ENCODE data around the gene DDX31.

The DDX31 gene

GRCh38 chr9:132632413-132633129 lies 37.2 kb downstream of the DDX31 start:
- no peak for DNase-seq

GRCh38 chr9:132631685-132632084 lies 38.1 kb downstream of the DDX31 start:
- DNase-seq = no peak

DNA sequence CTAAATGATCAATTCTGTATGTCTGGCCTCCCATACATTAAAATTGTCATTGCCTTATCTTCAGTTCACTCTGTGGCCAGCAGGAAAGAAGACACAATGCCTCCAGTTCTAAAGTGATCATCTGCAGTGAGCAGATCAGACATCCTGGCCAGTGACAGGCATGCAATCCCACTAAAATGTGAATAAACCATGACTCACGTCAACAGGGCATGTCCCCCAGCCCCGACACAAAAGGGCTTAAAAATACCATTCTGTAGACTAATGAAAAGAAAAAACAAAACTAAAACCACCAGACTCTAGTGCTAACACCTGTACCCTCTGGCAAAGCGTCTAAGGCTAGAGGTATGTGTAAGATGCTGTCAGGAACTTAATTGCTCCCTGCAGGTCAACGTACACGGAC lies 38.5 kb downstream of the DDX31 start:
- no peak for DNase-seq

DNA sequence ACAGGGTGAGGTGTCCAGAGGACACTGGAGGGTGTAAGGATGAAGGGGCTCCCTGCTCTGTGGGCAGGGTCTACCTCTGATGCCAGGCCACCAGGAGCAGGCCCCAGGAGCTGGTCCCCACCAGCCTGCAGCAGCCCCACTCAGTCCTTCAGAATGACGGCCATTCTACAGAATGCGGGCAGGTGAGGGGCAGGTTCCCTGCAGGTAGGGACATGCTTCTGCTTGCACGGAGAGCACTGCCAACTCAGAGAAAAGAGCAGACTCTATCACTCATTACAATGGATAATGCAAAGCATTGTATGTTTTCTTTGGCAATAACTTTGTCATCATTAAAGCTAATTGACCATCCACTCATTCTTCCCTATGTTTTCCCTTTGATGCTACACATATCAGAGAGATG lies 39.0 kb downstream of the DDX31 start:
- DNase-seq = no peak

DNA sequence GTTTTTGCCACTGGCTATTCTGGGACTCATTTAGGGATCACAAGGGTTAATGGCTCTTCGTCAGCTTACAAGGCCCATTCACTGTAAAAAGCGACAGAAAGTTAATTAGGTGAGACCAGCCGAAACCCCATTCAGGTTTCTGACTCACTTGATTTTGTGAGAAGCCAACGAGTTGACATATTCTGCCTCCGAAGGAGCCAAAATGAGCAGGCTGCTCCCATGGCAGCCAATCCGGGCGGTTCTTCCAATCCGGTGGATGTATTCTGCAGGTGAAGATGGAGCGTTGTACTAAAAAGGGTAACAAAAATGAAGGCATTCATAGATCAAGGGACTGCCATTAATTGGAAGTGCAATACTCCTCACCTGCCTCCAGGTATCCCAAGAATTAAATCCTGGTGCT lies 39.7 kb downstream of the DDX31 start:
- DNase-seq = no peak

DNA sequence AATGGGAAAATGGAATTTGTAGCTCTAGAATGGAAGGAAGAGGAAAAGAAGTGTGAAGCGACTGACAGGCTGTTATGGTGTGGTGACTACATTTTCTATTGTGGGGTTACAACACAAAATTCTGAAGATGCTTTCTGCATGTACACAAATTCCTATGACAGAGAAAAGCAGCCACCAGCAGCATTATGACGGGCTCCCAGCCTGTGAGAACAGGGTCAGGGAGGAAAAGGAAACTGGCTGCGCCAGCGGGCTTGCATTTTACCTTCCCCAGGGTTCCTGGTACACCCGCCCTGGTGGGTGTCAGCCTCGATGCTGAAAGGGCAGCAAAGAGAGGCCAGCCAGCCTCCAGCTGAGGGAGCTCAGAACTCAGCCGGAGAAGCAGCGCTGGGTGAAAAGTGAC lies 41.0 kb downstream of the DDX31 start:
- DNase-seq = no peak

- no peak for DNase-seq
These were observed 42.2 kb downstream of the DDX31 start for GRCh38 chr9:132627594-132627993.

DNA sequence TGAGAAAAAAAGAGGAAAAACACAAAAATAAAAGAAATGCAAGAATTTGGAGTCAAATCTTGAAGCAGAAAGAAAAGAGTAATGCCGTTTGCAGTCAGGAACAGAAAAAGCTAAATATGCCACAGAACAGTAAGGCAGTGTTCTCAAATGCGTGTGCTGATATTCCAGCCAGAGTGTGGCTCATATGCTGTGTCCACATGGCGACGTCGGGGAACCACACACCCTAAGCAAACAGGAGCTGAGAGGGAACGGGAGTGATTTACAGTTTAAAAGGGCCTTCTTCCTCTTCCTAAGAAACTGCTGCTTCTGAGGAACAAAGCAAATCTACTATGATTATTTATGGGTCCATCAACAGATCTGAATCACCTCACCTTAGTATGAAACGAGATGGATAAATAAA lies 42.7 kb downstream of the DDX31 start:
- DNase-seq = no peak

- no peak for DNase-seq
These were observed 43.5 kb downstream of the DDX31 start for GRCh38 chr9:132626285-132626684.

DNA sequence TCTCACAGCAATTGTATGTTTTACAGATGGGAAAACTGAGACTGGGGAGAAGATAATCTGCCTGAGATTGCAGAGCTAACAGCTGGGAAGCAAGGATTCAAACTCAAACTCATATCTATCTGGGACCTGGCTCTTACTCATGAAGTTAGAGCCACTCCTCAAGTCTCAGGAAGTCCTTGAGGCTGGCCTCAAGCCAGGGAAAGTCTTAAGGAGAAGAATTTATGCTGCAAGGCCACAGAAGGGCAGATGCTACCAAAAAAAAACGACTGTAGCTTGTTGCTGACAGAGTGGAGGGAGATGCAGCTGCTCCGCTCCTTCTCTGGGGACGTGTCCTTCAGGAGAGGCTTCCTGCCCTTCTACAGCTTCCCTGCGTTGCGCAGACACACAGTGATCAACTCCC lies 47.6 kb downstream of the DDX31 start:
- DNase-seq = no peak

DNA sequence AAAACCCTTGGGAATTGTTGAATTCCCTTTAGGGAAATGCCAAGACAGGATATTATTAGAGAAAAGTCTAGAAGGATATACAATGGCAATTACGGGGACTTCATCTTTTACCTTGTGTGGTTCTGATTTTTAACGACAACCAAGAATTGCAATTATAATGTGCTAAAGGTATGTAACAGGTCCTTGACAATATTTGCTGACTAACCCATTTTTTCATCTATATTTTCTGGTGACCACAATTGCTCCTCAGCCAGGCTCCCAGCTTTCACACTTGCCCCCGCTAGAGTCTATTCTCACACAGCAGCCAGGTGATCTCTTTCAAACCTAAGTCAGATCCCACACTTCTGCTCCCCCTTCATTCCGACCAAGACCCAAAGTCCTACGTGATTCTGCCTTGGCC lies 53.1 kb downstream of the DDX31 start:
- DNase-seq = no peak

DNA sequence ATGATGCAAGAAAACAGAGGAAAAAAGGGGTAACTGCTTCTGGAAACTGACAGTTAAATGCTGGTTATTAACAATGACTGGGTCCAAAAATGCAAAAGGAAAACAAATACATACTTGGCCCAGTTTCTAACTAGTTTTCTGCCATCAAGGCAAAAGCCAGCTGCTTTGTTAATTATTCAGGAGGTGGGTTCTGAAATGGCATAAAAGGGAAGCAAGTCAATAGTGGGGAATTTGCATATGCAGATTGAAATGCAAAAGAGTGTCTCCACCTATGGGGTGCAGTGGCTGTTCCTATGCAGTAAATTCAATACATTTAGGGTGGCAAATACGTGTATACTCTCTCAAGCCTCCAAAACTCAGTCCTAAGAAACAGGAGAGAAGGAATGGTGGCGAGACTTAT lies 54.0 kb downstream of the DDX31 start:
- no peak for DNase-seq

- no peak for DNase-seq
These were observed 55.5 kb downstream of the DDX31 start for GRCh38 chr9:132614324-132614723.

GRCh38 chr9:132610661-132611060 lies 59.1 kb downstream of the DDX31 start:
- DNase-seq = no peak

- no peak for DNase-seq
These were observed 60.0 kb downstream of the DDX31 start for GRCh38 chr9:132609829-132610228.

GRCh38 chr9:132609184-132609583 lies 60.6 kb downstream of the DDX31 start:
- DNase-seq = no peak

DNA sequence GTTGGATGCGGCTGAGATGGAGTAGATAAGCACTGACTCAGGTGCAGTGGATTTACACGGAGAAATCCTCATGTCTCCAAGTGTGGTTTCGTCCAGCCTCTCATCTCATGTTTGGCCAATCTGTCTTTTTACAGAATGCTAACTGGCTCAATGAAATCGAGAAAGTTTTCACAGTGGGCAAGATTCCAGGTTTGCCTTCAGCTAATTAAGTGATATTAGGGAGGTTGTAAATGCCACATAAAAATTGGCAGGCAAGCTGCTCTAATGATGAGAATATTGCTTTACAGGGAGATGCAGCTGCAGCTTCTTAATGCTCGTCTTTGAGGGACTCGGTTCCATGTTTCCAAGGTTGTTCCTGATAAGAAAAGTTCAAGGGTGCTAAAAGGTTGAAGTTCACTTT lies 63.7 kb downstream of the DDX31 start:
- no peak for DNase-seq

DNA sequence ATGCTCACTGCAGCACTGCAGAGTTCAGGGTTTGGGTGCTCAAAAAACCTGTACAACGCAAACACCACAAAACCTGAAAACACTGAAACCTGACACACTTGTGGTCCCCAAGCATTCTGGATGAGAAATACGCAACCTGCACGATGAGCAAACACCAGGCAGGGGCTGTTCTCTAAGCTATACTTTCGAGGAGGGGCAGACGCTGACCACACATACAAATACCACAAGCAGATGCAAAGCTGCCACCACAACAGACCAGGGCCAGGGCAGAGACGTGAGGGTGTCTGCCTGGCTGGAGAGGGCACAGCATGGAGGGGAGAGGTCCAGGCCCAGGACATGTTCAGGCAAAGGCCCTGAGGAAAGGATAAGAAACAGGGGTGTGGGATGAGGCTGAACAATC lies 64.4 kb downstream of the DDX31 start:
- no peak for DNase-seq

DNA sequence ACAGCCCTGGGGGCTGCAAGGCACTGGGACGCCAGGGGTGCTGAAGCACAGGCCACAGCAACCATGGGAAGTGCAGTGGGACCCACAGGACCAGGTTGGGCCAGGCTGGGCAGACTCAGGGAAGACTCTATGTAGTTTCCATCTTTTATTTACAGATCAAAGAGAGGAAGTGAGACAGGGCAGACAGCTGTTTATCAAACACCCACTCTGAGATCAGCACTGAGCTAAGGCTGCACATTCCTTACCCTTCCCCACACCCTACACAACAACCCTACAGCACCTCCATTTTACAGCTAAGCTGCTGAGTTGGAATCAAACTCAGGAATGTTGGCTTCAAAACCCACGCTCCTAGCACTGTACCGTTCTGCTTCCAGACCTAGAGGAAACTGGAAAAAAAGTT lies 67.6 kb downstream of the DDX31 start:
- no peak for DNase-seq

DNA sequence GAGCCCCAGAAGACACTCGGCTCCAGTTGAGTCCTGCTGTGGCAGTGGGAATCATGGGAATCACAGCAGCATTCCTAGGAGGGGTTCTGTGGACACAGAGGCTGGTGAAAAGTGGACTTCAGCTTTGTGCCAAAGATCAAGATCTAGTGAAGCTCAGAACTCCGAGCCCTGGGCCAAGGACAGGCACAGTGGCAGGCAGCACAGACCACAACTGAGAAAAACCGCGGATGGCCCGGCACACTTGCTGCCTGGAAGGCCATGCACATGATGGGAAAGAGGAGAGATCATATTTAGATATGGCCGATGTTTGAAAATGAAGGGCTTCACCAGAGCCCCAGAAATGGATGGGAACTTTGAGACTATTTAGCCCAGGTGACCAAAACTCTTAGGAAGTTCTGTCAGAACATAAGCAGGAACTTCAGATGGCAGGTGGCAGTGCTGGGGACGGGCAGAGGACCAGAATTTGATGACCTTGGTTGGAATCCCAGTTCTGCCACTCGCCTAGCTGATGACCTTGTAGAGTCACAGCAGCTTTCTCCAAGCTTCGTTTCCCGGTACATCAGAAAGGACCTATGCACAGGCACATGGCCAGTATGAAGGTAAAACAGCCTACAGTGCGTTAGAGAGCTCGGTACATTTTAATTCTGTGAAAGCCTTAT lies 69.3 kb downstream of the DDX31 start:
- no peak for DNase-seq

DNA sequence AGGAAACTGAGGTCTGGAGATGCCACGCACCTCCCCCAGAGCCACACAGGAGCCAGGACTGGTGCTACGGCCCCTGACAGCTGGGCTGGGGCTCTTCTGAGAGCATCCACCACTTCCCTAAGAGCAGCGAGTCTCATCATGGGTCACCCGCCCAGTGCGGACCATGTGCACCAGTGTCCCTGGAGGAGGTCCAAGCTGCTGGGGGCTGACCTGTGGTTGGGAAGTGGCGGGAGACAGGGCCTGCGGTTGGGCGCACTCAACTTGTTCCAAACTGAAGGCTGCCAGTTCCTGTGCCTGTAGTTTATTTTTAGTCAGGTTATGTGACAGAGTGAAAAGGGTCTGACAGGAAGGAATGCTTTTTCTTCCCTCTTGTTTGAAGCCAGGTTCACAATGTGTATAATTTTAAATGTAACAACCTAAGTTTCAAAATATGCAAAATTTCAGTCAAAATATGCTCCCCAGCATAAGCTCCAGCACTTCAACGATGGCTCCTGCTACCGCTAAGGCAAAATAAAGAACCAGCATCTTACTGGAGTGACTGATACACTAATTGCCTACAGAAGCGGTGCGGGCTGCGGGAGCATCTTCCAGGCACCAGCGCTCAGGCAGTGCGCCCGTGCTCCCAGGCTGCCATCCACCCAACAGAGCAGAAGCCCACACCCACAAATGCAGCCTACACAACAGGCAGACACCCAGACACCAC lies 72.6 kb downstream of the DDX31 start:
- no peak for DNase-seq

DNA sequence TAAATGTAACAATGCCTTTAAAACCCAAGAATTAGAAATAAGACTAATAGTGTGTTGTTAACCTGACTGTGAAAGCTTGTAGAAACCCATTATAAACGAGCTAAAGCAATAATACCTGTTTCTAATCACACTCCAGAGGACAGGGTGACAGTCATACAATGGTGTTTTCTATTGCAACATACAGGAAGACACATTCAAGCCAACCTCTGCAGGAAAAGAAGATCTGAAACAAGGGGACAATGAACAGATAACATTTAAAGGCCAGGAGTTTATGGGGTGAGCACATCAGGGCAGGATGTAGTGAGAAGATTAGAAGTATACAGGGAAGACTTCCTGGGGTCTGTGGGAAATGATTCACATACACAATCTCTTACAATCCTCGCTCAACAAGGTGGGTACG lies 73.6 kb downstream of the DDX31 start:
- DNase-seq = no peak

DNA sequence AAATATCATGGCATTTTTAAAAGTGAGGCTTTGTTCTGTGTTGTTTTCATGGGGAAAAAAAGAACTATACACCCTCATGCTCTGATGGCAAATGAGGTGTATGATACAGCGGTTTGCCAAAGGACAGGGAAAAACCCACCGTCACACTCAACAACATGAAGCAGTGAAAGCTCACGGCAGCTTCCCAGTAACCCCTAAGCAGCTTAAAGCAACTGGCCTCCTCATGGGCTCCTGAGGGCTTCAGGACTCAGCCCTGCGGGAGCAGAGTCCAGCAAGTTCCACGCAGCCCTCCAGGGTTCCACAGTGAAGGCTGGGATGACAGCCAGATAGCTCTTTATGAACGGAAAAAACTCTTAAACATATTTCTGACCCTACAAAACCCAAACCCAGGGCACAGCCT lies 74.5 kb downstream of the DDX31 start:
- no peak for DNase-seq

DNA sequence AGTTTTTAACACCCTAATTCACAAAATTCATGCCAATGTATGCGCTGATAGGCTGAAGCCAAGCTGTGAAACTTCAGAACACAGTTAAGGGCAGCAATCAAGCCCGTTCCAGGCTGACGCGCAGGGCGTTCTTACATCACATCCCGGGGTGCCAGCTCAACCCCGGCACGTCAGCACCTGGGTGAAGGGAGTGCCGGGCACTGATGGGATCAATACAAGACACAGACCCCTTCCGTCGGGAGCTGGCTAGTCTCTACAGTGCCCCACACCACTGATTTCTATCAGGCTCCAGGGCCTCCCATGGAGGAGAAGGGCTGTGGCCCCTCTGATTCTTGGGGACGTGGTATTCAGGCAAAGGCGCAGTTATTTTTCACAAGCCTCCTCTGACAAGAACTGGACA lies 75.4 kb downstream of the DDX31 start:
- no peak for DNase-seq

All from activated CD4-positive, alpha-beta T cell treated with anti-CD3 and anti-CD28 coated beads, Interleukin-2, amount 50 U/mL, for 48 hours (primary cell).